Cardiac muscle cell (in vitro differentiated cells and primary cell): Measurements from ENCODE around the gene ZFP1. TPM values are rescaled to one million over a fixed set of nuclear protein-coding genes. Genes with fewer than 3 reads are reported as not detected.
A peak's percentile ranks its signal among the peaks of the same experiment; 100 is the strongest.

Experiments
- DNase-seq, 2 donors: peaks; one replicate each; pipeline versions ENCODE4 v3.0.0 to v3.0.0-alpha.2; 2010 to 2017; ENCODE audit warnings: low read depth in 1 of 2, low spot score in 1 of 2
- H3K27ac ChIP-seq: fragments of 200-600 bp; sonication (generic); 2 replicates; pipeline ENCODE4 v1.5.1; 2016
- H3K27me3 ChIP-seq: fragments of 200-600 bp; sonication (generic); 2 replicates; pipeline ENCODE4 v1.6.0; 2016; ENCODE audit warnings: control low read depth
- H3K36me3 ChIP-seq: fragments of 200-600 bp; sonication (generic); 2 replicates; pipeline ENCODE4 v1.5.1; 2016; ENCODE audit warnings: control low read depth
- H3K4me1 ChIP-seq: fragments of 200-600 bp; sonication (generic); 2 replicates; pipeline ENCODE4 v1.8.1; 2017; ENCODE audit warnings: low read depth, mild to moderate bottlenecking, mixed run types
- H3K4me3 ChIP-seq: fragments of 200-600 bp; sonication (generic); 2 replicates; pipeline ENCODE4 v1.5.1; 2016; ENCODE audit warnings: mild to moderate bottlenecking
- H3K9me3 ChIP-seq: fragments of 200-600 bp; sonication (generic); 2 replicates; pipeline ENCODE4 v1.5.1; 2017; ENCODE audit warnings: low read depth, mild to moderate bottlenecking, control low read depth
- polyA plus RNA-seq: library from polyadenylated mRNA; unstranded; fragments of >200 nt; fragmentation: Nextera tagmentation; extraction: Ambion mirVana; gene quantifications from 2 replicates; pipeline ENCODE4 v1.2.1, GENCODE V29; 2016
- total RNA-seq: library from RNA; depleted of rRNA; stranded (reverse); fragments of >200 nt; gene quantifications from 2 replicates; pipeline ENCODE4 v1.2.3, GENCODE V29; 2016
- TF ChIP-seq, protein P1 (sequence below): IDR thresholded peaks from 2 replicates; pipeline ENCODE4 v1.5.1; 2012; ENCODE audit warnings: low read depth, mild to moderate bottlenecking, low read length

The ZFP1 gene
- total and polyA plus RNA-seq, 2 experiments from 2014 or later, result 8.5 to 10.5 TPM

DNA sequence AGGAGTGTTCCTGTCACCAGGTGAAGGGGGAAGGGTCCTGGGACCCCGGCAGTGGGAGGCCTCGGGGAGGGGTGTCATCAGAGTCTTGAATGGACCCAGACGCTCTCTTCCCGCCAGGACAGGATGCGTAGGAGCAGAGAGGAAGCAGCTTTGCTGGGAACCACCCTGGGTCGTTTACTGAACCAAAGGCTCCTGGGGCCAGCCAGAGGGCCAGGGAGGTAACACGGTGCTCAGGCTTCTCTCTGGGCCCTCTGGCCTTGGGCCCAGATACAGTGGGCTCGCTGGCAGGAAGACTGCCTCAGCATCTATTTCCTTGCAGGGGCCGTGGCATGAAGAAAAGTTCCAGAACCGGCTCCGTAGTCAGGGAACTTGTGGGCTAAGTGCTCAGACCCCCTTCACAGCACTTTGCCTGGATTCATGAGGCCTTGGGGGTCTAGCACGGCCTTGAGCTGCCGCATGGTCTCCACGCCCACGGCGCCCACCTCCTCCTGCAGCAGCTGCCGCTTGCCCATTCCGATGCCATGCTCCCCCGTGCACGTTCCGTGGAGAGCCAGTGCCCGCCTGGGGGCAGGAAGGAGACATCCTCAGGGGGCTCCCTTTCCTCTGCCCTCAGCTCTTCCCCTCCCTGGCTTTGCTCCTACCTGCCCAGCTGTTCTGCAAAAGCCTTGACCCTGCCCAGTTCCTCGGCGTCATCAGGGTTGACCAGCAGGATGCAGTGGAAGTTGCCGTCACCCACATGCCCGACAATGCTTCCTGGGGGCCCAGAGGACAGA lies 36.2 kb upstream of the ZFP1 start:
- Histone ChIP-seq H3K4me3 (no peak overlapping the region), H3K9me3 (no peaks in the 10 kb centered on the region), H3K27ac (peak overlapping the region; percentile 47), H3K36me3 (no peaks in the 10 kb centered on the region), H3K27me3 (no peaks in the 10 kb centered on the region), H3K4me1 (peaks cover 19% of the 10 kb centered on the region)
- no peak for DNase-seq
- TF ChIP-seq, protein P1, sequence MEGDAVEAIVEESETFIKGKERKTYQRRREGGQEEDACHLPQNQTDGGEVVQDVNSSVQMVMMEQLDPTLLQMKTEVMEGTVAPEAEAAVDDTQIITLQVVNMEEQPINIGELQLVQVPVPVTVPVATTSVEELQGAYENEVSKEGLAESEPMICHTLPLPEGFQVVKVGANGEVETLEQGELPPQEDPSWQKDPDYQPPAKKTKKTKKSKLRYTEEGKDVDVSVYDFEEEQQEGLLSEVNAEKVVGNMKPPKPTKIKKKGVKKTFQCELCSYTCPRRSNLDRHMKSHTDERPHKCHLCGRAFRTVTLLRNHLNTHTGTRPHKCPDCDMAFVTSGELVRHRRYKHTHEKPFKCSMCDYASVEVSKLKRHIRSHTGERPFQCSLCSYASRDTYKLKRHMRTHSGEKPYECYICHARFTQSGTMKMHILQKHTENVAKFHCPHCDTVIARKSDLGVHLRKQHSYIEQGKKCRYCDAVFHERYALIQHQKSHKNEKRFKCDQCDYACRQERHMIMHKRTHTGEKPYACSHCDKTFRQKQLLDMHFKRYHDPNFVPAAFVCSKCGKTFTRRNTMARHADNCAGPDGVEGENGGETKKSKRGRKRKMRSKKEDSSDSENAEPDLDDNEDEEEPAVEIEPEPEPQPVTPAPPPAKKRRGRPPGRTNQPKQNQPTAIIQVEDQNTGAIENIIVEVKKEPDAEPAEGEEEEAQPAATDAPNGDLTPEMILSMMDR, result no peak

DNA sequence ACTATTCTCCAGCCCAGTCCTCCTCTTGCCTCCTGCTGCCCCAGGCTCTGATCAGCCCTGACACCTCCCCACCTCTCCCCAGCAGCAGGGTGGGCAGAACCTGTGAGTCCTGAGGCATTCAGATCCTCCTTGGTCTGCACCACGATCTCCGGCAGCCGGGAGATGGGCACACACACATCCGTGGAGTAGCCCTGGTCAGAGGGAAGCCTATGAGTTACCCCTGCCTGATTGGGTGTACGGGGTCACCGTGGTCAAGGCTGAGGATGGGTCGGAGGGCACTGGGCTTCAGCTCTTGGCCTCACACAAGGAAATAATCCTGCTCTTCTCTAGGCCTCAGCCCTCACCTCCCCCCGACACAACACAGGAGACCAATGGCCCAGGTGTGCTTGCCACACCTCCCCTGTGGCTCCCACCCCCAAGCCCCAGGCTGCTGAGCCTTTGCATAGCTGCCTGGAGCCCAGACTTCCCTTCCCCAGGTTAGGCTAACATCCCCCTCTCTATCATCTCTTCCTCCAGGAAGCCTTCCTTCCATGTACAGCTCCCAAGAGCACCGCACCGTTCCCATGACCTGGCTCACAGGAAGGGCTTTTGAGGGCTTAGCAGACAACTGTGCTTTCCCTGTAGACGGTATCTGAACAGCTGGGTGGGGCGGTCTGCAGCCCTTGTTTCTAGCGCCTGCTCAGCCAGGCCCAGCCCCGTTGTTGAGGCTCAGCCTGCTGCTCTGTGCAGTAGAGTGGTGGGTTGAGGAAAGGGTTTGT lies 35.4 kb upstream of the ZFP1 start:
- DNase-seq, result no peak
- no peaks in the 10 kb centered on the region for H3K27me3 ChIP-seq
- TF ChIP-seq, protein P1, result no peak
- H3K27ac ChIP-seq, result no peak overlapping the region
- no peaks in the 10 kb centered on the region for H3K9me3 ChIP-seq
- no peak overlapping the region for H3K4me3 ChIP-seq
- no peaks in the 10 kb centered on the region for H3K36me3 ChIP-seq
- H3K4me1 ChIP-seq, result peaks cover 19% of the 10 kb centered on the region

DNA sequence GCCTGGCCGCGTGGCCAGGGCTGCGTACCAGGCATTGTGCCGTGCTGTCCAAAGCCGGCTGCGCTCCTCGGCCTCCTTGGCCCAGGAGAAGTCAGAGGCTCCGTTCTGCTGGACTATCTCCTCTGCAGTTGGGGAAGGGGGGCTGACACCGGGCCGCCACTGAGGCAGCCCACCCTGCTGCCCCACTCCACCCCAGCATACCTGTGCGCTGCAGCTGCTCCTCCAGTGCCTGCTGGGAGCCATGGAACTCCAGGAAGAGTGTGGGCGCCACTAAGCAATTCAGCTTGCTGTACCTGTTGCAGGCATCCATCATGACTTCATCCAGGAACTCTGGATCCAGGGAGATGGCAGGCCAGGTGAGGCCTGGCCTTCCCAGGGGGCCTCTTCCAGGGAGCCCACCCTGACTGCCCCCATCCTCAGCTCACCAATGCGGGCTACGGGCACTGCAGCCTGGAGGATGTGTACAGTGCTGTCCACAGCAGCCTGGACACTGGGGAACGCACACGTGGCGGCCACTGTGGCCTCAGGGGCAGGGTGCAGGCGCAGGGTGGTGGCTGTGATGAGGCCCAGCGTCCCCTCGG lies 34.7 kb upstream of the ZFP1 start:
- no peak overlapping the region for H3K27ac ChIP-seq
- H3K27me3 ChIP-seq, result no peaks in the 10 kb centered on the region
- H3K36me3 ChIP-seq, result no peaks in the 10 kb centered on the region
- no peak overlapping the region for H3K4me3 ChIP-seq
- DNase-seq, result no peak
- no peaks in the 10 kb centered on the region for H3K9me3 ChIP-seq
- H3K4me1 ChIP-seq, result peaks cover 19% of the 10 kb centered on the region
- TF ChIP-seq, protein P1, result no peak

DNA sequence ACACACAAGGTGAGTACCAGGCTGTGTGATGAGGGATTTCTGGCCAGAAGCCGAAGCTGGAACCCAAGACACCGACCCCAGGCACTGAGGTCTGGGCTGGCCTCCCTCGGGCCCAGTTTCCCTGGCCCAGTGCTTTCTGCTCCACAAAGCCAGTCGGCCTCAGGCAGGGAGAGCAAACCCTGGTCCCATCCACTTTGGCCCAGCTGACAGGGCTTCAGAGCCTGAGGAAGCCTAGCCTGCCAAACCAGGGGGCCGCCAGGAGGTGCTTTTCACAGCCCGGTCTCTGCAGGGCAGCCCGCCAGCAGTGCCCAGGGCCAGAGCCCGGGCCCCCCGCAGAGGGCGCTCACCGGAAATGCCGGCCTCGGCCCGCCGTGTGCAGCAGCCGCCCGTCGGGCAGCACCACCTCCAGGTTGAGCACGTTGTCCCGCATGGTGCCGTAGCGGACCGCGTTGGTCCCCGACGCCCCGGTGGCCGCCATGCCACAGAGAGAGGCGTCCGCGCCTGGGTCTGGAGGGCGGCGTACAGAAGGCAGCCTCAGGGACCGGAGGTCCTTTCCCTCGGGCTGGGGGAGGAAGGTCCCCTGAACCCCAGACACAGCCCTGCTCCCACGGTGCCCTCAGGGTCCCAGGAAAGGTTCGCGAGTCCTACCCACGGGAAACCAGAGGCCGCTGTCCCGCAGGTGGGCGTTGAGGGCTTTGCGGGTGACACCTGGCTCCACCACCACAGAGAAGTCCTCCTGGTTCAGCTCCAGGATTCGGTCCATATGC lies 34.0 kb upstream of the ZFP1 start:
- no peak overlapping the region for H3K4me3 ChIP-seq
- DNase-seq, result no peak
- no peaks in the 10 kb centered on the region for H3K36me3 ChIP-seq
- TF ChIP-seq, protein P1, result no peak
- no peaks in the 10 kb centered on the region for H3K27me3 ChIP-seq
- H3K27ac ChIP-seq, result no peak overlapping the region
- H3K4me1 ChIP-seq, result peaks cover 18% of the 10 kb centered on the region
- no peaks in the 10 kb centered on the region for H3K9me3 ChIP-seq
